GM21576 (cell line): Measurements from ENCODE around the gene KRTAP5-1.

Experiments used
- ATAC-seq: cut with Tn5 transposase; IDR thresholded peaks from one replicate; pipeline ENCODE4 v1.9.1; 2021; ENCODE audit warnings: mild to moderate bottlenecking, moderate library complexity; ENCODE audit not compliant: unreplicated experiment

KRTAP5-1 gene

GRCh38 chr11:1573077-1573902 lies 11.8 kb downstream of the KRTAP5-1 start:
- ATAC-seq: no peak

GRCh38 chr11:1572197-1573076 lies 12.6 kb downstream of the KRTAP5-1 start, which contains the start of gene DUSP8:
Gene DUSP8, minus strand, starts transcription at chr11:1572271. Its CDS starts 6,445 bp downstream, at chr11:1565826.
- ATAC-seq: peak; percentile 57

- ATAC-seq: no peak
Observed at GRCh38 chr11:1571760-1572196, 13.3 kb downstream of the KRTAP5-1 start.

- no peak for ATAC-seq
Observed at GRCh38 chr11:1570896-1571759, 14.0 kb downstream of the KRTAP5-1 start.

- no peak for ATAC-seq
Observed at GRCh38 chr11:1570531-1570895, 14.6 kb downstream of the KRTAP5-1 start.

GRCh38 chr11:1570001-1570453 lies 15.1 kb downstream of the KRTAP5-1 start:
- ATAC-seq: no peak

GRCh38 chr11:1569251-1569780 lies 15.8 kb downstream of the KRTAP5-1 start:
- no peak for ATAC-seq

- ATAC-seq: no peak
Observed at GRCh38 chr11:1568441-1568911, 16.6 kb downstream of the KRTAP5-1 start.

- ATAC-seq: no peak
Observed at GRCh38 chr11:1567721-1568100, 17.4 kb downstream of the KRTAP5-1 start.

- no peak for ATAC-seq
Observed at GRCh38 chr11:1567052-1567720, 17.9 kb downstream of the KRTAP5-1 start.

GRCh38 chr11:1566381-1567051 lies 18.6 kb downstream of the KRTAP5-1 start:
- no peak for ATAC-seq

GRCh38 chr11:1565904-1566247 lies 19.2 kb downstream of the KRTAP5-1 start:
- ATAC-seq: no peak

GRCh38 chr11:1565173-1565903 lies 19.7 kb downstream of the KRTAP5-1 start:
- no peak for ATAC-seq

GRCh38 chr11:1564535-1565172 lies 20.4 kb downstream of the KRTAP5-1 start:
- no peak for ATAC-seq

- ATAC-seq: no peak
Observed at GRCh38 chr11:1563697-1564534, 21.2 kb downstream of the KRTAP5-1 start.

- ATAC-seq: no peak
Observed at GRCh38 chr11:1563149-1563638, 21.9 kb downstream of the KRTAP5-1 start.

GRCh38 chr11:1562469-1563148 lies 22.5 kb downstream of the KRTAP5-1 start:
- no peak for ATAC-seq
